HepG2 (cell line): ENCODE results near the gene TRAK1. TPM values are rescaled to one million over a fixed set of nuclear protein-coding genes. Genes with fewer than 3 reads are reported as not detected.

Experiments used
- BORCS8-MEF2B ChIP-seq: sonication (generic); formaldehyde crosslinking; IDR thresholded peaks from 2 replicates; pipeline ENCODE4 v1.8.0; 2022; ENCODE audit warnings: mild to moderate bottlenecking, missing genetic modification reagents
- HNF4G ChIP-seq, 2 experiments: sonication (generic) in 1 of 2; formaldehyde crosslinking in 1 of 2; IDR thresholded peaks; 2 replicates each; pipeline versions ENCODE4 v1.4.0 to v1.6.1; 2011 to 2020; ENCODE audit warnings: borderline replicate concordance in 2 of 2, low read depth in 2 of 2, mild to moderate bottlenecking in 2 of 2, low read length in 1 of 2, missing genetic modification reagents in 1 of 2, moderate library complexity in 1 of 2
- ONECUT2 ChIP-seq: sonication (generic); formaldehyde crosslinking; IDR thresholded peaks from 2 replicates; pipeline ENCODE4 v1.4.0; 2020; ENCODE audit warnings: missing genetic modification reagents
- SRF ChIP-seq: IDR thresholded peaks from 2 replicates; pipeline ENCODE4 v1.6.1; 2011; ENCODE audit warnings: mild to moderate bottlenecking, low read depth, low read length, moderate library complexity
- TCF12 ChIP-seq, 2 experiments: fragments of 450-650 bp in 1 of 2; sonication (generic) in 1 of 2; formaldehyde crosslinking in 1 of 2; IDR thresholded peaks; 2 replicates each; pipeline versions ENCODE4 v1.6.1 to v1.8.0; 2017 to 2022; ENCODE audit warnings: antibody characterized with exemption in 1 of 2, mild to moderate bottlenecking in 1 of 2, missing genetic modification reagents in 1 of 2, moderate library complexity in 1 of 2
- YEATS4 ChIP-seq: sonication (generic); formaldehyde crosslinking; IDR thresholded peaks from 2 replicates; pipeline ENCODE4 v1.4.0; 2020; ENCODE audit warnings: missing genetic modification reagents, borderline replicate concordance
- ZC3H13 ChIP-seq: sonication (generic); formaldehyde crosslinking; IDR thresholded peaks from 2 replicates; pipeline ENCODE4 v1.8.1; 2023; ENCODE audit warnings: mild to moderate bottlenecking, missing genetic modification reagents, moderate library complexity
- ZMYM4 ChIP-seq: sonication (generic); formaldehyde crosslinking; IDR thresholded peaks from 2 replicates; pipeline ENCODE4 v1.8.1; 2023; ENCODE audit warnings: mild to moderate bottlenecking, missing genetic modification reagents
- ZNF17 ChIP-seq: sonication (generic); formaldehyde crosslinking; IDR thresholded peaks from 2 replicates; pipeline ENCODE4 v1.5.0; 2020; ENCODE audit warnings: mild to moderate bottlenecking, missing genetic modification reagents
- ZNF225 ChIP-seq: sonication (generic); formaldehyde crosslinking; IDR thresholded peaks from 2 replicates; pipeline ENCODE4 v1.4.0; 2020; ENCODE audit warnings: mild to moderate bottlenecking, missing genetic modification reagents
- ZNF33B ChIP-seq: sonication (generic); formaldehyde crosslinking; IDR thresholded peaks from 2 replicates; pipeline ENCODE4 v1.5.1; 2020; ENCODE audit warnings: mild to moderate bottlenecking, missing genetic modification reagents
- ZNF713 ChIP-seq: sonication (generic); formaldehyde crosslinking; IDR thresholded peaks from 2 replicates; pipeline ENCODE4 v1.4.0; 2020; ENCODE audit warnings: mild to moderate bottlenecking, missing genetic modification reagents
- ZNF841 ChIP-seq: sonication (generic); formaldehyde crosslinking; IDR thresholded peaks from 2 replicates; pipeline ENCODE4 v1.8.1; 2023; ENCODE audit warnings: missing genetic modification reagents, borderline replicate concordance
- polyA plus RNA-seq, 8 experiments: library from polyadenylated mRNA; depleted of rRNA in 3 of 8; stranded (reverse) in 7 of 8; unstranded in 1 of 8; fragments of >200 nt; fragmentation: Illumina TruSeq in 4 of 8; extraction: Trizol in 4 of 8; gene quantifications; 2 replicates each; pipeline versions ENCODE4 v1.2.1 to v1.2.3, GENCODE V29; 2011 to 2016; ENCODE audit warnings: low read depth in 4 of 8, missing spikeins in 1 of 8, mixed read lengths in 1 of 8; ENCODE audit not compliant: insufficient read depth in 1 of 8
- total RNA-seq, 5 experiments: library from RNA; depleted of rRNA; stranded (reverse); fragments of >200 nt; fragmentation: Illumina TruSeq; extraction: Trizol; gene quantifications; 2 replicates each; pipeline ENCODE4 v1.2.3, GENCODE V29; 2016; ENCODE audit warnings: low read depth in 1 of 5
- TF ChIP-seq, protein P1 (sequence below): sonication (generic); formaldehyde crosslinking; IDR thresholded peaks from 2 replicates; pipeline ENCODE4 v1.4.0; 2020; ENCODE audit warnings: mild to moderate bottlenecking, missing genetic modification reagents
- TF ChIP-seq, protein P2 (sequence below): sonication (generic); formaldehyde crosslinking; IDR thresholded peaks from 2 replicates; pipeline ENCODE4 v1.5.1; 2020; ENCODE audit warnings: mild to moderate bottlenecking, missing genetic modification reagents, borderline replicate concordance
- TF ChIP-seq, protein P3 (sequence below): IDR thresholded peaks from 2 replicates; pipeline ENCODE4 v1.6.1; 2016
- TF ChIP-seq, protein P4 (sequence below): sonication (generic); formaldehyde crosslinking; IDR thresholded peaks from 2 replicates; pipeline ENCODE4 v1.8.0; 2022; ENCODE audit warnings: missing genetic modification reagents, mild to moderate bottlenecking, inconsistent platforms, borderline replicate concordance

The TRAK1 gene
- total and polyA plus RNA-seq, 2 of the 13 experiments (the other 11 are each of a cell fraction or from before 2014, with no cell fraction given) = 20.5 to 46.6 TPM

DNA sequence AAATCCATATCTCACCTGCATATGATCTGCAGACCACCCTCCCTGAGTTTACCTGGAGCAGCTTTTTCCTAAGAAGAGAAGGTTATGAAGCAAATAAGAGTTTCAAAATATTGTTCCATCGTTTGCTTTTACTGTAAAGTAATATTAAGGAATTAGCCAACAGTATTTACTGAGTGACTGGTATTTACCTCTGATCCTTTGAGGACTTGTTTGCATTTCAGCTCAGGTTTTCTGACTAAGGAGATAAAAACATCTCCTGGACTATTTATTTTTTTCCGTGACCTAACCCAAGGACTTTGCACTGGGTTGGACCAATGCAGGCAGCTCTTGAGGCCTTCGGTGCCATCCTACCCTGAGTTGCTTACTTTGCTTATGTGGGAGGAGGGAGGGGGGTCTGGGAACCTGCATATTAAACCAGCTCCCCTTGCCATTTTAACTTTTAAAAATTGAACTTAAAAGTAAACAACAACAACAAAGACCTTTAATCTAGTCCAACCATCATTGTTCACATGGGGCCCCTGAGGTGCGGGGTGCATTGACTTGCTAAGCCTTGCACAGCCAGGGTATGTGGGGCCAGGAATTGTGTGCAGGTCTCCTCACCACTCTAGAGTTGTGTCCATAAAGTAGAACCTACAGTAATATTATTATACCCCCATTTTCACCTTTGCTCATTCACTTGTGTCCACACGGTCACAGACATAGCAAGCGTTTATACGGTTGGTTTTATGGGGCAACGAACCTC, 39.3 kb downstream of the TRAK1 start (continued):
- TF ChIP-seq, protein P1, sequence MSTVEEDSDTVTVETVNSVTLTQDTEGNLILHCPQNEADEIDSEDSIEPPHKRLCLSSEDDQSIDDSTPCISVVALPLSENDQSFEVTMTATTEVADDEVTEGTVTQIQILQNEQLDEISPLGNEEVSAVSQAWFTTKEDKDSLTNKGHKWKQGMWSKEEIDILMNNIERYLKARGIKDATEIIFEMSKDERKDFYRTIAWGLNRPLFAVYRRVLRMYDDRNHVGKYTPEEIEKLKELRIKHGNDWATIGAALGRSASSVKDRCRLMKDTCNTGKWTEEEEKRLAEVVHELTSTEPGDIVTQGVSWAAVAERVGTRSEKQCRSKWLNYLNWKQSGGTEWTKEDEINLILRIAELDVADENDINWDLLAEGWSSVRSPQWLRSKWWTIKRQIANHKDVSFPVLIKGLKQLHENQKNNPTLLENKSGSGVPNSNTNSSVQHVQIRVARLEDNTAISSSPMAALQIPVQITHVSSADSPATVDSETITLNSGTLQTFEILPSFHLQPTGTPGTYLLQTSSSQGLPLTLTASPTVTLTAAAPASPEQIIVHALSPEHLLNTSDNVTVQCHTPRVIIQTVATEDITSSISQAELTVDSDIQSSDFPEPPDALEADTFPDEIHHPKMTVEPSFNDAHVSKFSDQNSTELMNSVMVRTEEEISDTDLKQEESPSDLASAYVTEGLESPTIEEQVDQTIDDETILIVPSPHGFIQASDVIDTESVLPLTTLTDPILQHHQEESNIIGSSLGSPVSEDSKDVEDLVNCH (CRISPR knock-in tag) = no peak
- TF ChIP-seq ZNF713 (CRISPR knock-in tag) = no peak
- TF ChIP-seq ZNF17 (CRISPR knock-in tag) = 0 out of 2 replicates have a peak, but pooled peaks have one; percentile 29
- TF ChIP-seq ZNF841 (CRISPR knock-in tag) = no peak
- TF ChIP-seq, protein P2, sequence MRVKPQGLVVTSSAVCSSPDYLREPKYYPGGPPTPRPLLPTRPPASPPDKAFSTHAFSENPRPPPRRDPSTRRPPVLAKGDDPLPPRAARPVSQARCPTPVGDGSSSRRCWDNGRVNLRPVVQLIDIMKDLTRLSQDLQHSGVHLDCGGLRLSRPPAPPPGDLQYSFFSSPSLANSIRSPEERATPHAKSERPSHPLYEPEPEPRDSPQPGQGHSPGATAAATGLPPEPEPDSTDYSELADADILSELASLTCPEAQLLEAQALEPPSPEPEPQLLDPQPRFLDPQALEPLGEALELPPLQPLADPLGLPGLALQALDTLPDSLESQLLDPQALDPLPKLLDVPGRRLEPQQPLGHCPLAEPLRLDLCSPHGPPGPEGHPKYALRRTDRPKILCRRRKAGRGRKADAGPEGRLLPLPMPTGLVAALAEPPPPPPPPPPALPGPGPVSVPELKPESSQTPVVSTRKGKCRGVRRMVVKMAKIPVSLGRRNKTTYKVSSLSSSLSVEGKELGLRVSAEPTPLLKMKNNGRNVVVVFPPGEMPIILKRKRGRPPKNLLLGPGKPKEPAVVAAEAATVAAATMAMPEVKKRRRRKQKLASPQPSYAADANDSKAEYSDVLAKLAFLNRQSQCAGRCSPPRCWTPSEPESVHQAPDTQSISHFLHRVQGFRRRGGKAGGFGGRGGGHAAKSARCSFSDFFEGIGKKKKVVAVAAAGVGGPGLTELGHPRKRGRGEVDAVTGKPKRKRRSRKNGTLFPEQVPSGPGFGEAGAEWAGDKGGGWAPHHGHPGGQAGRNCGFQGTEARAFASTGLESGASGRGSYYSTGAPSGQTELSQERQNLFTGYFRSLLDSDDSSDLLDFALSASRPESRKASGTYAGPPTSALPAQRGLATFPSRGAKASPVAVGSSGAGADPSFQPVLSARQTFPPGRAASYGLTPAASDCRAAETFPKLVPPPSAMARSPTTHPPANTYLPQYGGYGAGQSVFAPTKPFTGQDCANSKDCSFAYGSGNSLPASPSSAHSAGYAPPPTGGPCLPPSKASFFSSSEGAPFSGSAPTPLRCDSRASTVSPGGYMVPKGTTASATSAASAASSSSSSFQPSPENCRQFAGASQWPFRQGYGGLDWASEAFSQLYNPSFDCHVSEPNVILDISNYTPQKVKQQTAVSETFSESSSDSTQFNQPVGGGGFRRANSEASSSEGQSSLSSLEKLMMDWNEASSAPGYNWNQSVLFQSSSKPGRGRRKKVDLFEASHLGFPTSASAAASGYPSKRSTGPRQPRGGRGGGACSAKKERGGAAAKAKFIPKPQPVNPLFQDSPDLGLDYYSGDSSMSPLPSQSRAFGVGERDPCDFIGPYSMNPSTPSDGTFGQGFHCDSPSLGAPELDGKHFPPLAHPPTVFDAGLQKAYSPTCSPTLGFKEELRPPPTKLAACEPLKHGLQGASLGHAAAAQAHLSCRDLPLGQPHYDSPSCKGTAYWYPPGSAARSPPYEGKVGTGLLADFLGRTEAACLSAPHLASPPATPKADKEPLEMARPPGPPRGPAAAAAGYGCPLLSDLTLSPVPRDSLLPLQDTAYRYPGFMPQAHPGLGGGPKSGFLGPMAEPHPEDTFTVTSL (CRISPR knock-in tag) = peak; percentile 99
- TF ChIP-seq ONECUT2 (CRISPR knock-in tag) = peak; percentile 83
- no peak for TF ChIP-seq BORCS8-MEF2B (CRISPR knock-in tag)
- TF ChIP-seq ZC3H13 (CRISPR knock-in tag) = no peak
- TF ChIP-seq YEATS4 = no peak; the same call in 1 of the 2 replicates
- TF ChIP-seq TCF12 (IDR thresholded peaks at IDR 0.05) = no peak
- TF ChIP-seq TCF12 (CRISPR knock-in tag; IDR thresholded peaks at IDR 0.05) = peak; percentile 95; the same call in 1 of the 2 replicates
- no peak; the same call in 1 of the 2 replicates for TF ChIP-seq SRF
- peak; percentile 95 for TF ChIP-seq HNF4G (IDR thresholded peaks at IDR 0.05; ENCODE audit: borderline replicate concordance, low read depth, low read length)
- TF ChIP-seq HNF4G (CRISPR knock-in tag; IDR thresholded peaks at IDR 0.05; ENCODE audit: borderline replicate concordance, low read depth) = peak; percentile 80; the same call in 1 of the 2 replicates
- no peak; the same call in 1 of the 2 replicates for TF ChIP-seq ZMYM4 (CRISPR knock-in tag)
- TF ChIP-seq ZNF225 (CRISPR knock-in tag) = no peak
- TF ChIP-seq, protein P3, sequence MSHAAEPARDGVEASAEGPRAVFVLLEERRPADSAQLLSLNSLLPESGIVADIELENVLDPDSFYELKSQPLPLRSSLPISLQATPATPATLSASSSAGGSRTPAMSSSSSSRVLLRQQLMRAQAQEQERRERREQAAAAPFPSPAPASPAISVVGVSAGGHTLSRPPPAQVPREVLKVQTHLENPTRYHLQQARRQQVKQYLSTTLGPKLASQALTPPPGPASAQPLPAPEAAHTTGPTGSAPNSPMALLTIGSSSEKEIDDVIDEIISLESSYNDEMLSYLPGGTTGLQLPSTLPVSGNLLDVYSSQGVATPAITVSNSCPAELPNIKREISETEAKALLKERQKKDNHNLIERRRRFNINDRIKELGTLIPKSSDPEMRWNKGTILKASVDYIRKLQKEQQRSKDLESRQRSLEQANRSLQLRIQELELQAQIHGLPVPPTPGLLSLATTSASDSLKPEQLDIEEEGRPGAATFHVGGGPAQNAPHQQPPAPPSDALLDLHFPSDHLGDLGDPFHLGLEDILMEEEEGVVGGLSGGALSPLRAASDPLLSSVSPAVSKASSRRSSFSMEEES = no peak
- TF ChIP-seq, protein P4, sequence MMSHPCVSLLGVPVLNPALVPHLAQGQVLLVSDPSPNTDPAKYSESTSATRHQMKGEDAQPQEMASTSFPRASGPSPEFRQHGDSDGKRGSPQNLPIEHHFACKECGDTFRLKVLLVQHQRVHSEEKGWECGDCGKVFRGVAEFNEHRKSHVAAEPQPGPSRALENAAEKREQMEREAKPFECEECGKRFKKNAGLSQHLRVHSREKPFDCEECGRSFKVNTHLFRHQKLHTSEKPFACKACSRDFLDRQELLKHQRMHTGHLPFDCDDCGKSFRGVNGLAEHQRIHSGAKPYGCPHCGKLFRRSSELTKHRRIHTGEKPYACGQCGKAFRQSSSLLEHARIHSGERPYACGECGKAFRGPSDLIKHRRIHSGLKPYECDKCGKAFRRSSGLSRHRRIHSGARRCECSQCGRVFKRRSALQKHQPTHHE (CRISPR knock-in tag) = no peak
- TF ChIP-seq ZNF33B (CRISPR knock-in tag) = no peak
